ENCODE results near the gene TUT1.

Gene TUT1

GRCh38 chr11:62573592-62574362 lies 17.5 kb downstream of the TUT1 start, which contains the start of gene EEF1G:
Gene EEF1G (minus strand): TSS chr11:62573891. CDS start chr11:62573842, 49 bp downstream.
- H3K27ac ChIP-seq, result peak within 1 kb of the TSS; percentile 90
- no peak for TF ChIP-seq ZFX (IDR thresholded peaks at IDR 0.05)
- TF ChIP-seq, protein P1, sequence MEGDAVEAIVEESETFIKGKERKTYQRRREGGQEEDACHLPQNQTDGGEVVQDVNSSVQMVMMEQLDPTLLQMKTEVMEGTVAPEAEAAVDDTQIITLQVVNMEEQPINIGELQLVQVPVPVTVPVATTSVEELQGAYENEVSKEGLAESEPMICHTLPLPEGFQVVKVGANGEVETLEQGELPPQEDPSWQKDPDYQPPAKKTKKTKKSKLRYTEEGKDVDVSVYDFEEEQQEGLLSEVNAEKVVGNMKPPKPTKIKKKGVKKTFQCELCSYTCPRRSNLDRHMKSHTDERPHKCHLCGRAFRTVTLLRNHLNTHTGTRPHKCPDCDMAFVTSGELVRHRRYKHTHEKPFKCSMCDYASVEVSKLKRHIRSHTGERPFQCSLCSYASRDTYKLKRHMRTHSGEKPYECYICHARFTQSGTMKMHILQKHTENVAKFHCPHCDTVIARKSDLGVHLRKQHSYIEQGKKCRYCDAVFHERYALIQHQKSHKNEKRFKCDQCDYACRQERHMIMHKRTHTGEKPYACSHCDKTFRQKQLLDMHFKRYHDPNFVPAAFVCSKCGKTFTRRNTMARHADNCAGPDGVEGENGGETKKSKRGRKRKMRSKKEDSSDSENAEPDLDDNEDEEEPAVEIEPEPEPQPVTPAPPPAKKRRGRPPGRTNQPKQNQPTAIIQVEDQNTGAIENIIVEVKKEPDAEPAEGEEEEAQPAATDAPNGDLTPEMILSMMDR (conservative IDR thresholded peaks at IDR 0.05), result no peak

DNA sequence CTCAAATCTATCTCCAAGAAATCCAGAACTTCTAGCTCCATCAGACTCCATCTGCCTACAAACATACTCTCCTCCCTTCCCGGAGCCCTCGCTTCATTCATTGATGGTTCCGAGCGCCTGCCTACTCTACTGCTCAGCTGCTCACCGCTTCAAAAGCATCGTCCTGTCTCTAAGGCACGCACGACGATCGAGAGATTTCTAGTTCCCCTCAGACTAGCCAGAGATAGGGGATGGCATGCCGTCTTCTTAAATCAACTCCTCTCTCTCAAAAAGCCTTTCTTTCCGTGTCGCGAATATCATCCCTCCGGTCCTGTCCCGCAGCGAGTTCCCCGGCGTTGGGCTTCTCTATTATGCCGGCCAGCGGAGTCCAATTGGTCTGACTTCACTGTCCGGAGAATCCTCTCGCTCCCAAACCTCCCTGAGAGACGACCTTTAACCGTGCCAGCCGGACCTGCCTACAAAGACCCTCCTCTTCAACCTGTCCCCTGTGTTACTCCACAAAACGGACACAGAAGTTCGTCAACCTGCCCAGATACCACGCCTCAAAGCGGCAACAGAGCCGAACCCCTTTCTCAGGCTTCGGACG lies 18.2 kb downstream of the TUT1 start:
- TF ChIP-seq ZFX (IDR thresholded peaks at IDR 0.05), result no peak
- TF ChIP-seq, protein P1 (conservative IDR thresholded peaks at IDR 0.05), result no peak
- peak overlapping the region; percentile 90 for H3K27ac ChIP-seq

GRCh38 chr11:62572431-62572830 lies 18.9 kb downstream of the TUT1 start:
- peak overlapping the region; percentile 90 for H3K27ac ChIP-seq

DNA sequence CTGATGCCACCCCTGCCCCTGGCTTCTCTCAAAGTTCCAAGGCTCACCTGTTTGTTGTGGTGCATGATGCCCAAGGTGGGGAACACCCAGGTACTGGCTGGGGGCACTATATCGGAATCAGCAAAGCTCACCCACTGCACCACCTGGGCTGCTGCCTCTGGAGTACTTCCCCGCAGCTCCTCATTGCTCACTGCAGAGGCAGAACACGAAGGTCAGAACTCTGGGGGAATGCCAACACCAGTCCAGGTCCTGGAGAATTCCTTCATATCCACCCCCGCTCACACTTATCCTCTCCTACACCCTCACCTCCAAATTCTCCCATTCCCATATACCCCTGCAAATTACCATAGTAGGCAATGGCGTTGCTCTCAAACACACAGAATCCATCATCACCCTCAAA lies 19.8 kb downstream of the TUT1 start:
- peak overlapping the region; percentile 8; the same call in 1 of the 2 replicates for H3K27ac ChIP-seq

More at GRCh38 chr11:62572431-62572830, 18.9 kb downstream of the TUT1 start:
- no peak for TF ChIP-seq ZFX (IDR thresholded peaks at IDR 0.05)
- TF ChIP-seq, protein P1 (conservative IDR thresholded peaks at IDR 0.05), result no peak

DNA sequence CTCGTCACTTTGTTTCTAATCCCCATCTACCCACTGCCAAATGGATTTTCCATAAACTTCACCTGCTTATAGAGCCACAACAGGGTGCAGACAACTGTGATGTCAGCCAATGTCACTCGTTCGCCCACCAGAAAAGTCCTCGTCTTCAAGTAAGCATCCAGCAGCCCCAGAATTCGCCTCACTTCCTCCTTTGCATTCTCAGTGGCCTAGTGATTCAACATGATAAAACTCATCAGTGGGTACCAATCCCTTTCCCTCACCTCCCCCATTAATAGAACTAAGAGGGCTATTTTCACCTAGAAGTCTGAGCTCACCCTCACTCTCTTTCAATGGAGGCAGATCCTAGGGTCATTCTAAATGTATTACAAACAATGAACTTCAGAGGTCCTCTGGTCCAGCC lies 20.4 kb downstream of the TUT1 start:
- H3K27ac ChIP-seq, result peak overlapping the region; percentile 8; the same call in 1 of the 2 replicates

- H3K27ac ChIP-seq, result no peak overlapping the region
- TF ChIP-seq, protein P1 (conservative IDR thresholded peaks at IDR 0.05), result no peak
- no peak for TF ChIP-seq ZFX (IDR thresholded peaks at IDR 0.05)
These were observed 21.7 kb downstream of the TUT1 start for GRCh38 chr11:62569611-62570010.

GRCh38 chr11:62567018-62567633 lies 24.2 kb downstream of the TUT1 start:
- TF ChIP-seq, protein P1 (conservative IDR thresholded peaks at IDR 0.05), result no peak
- H3K27ac ChIP-seq, result no peak overlapping the region

DNA sequence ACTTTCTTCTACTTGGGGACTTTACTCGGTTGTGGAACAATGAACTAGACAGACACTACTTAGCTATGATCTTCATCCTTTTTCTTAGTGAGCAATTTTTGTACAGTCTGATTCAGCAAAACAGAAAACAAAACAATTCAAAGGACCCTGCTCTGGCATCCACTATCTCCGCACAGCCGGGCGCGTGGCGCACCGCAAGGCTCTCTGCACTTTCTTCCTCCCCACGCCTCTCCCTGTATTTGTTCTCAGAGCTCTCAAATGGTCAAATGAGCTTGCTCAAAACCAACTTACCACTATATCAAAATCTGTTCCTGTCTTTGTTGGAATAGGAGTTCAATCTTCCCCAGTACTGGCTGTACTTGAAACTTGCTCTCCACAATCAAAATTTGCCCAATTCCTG lies 25.1 kb downstream of the TUT1 start:
- H3K27ac ChIP-seq, result no peak overlapping the region
- TF ChIP-seq, protein P1 (conservative IDR thresholded peaks at IDR 0.05), result no peak
- no peak for TF ChIP-seq ZFX (IDR thresholded peaks at IDR 0.05)
